GM19467 (cell line): ENCODE measurements around the gene TTLL13.
"Not testable (repeated sequence)": the region's sequence is repeated elsewhere in the genome, so short reads cannot be mapped to it uniquely, and the experiment has no call there.

ENCODE experiments used
- ATAC-seq: cut with Tn5 transposase; IDR thresholded peaks from one replicate; pipeline ENCODE4 v1.9.1; 2021; ENCODE audit warnings: mild to moderate bottlenecking, moderate library complexity; ENCODE audit not compliant: unreplicated experiment

Gene TTLL13

DNA sequence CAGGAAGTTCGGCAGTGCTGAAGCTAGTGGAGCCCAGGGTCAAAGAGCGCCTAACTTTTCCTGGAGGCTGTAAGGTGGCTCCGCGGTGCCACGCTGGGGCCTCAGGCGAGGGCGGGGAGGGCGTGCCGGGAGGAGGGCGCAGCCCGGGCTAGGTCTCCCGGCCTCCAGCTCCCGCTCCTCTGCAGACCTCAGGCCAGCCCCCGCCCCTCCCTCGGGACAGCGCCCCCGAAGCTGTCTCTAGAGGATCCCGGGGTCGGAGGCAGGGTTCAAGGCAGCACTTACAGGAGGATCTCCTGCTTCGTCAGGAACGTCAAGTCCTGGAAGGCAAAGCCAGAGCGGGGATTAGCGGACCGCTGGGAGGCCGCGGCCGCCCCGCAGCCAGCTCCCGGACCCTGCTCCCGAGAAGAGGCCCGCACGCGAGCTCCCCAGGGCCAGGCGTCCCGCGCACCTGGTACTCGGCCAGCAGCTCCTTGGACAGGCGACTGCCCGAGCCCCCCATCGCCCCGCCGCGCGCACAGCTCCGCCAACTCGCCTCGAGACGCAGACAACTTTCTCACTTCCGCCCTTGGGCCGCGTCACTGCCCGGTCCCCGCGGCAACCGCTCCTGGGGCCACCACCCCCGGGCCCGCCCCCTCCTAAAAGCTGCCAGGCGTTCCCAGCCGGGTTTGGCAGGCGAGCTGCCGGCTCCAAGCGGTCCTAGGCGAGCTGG, 15.8 kb upstream of the TTLL13 start, which contains the start of gene CIB1:
Gene CIB1 (minus strand): TSS at position 555 of the 709 bp plus-strand sequence. CDS start 56 bp downstream, at position 499.
- ATAC-seq, result peak; percentile 83

GRCh38 chr15:90234096-90234988, 15.0 kb upstream of the TTLL13 start, which contains the start of gene GDPGP1:
TSS of gene GDPGP1 (plus strand) at chr15:90234209. CDS start at chr15:90240909, 6,700 bp downstream.
- no peak for ATAC-seq

GRCh38 chr15:90239371-90239770, 10.0 kb upstream of the TTLL13 start:
- no peak for ATAC-seq

DNA sequence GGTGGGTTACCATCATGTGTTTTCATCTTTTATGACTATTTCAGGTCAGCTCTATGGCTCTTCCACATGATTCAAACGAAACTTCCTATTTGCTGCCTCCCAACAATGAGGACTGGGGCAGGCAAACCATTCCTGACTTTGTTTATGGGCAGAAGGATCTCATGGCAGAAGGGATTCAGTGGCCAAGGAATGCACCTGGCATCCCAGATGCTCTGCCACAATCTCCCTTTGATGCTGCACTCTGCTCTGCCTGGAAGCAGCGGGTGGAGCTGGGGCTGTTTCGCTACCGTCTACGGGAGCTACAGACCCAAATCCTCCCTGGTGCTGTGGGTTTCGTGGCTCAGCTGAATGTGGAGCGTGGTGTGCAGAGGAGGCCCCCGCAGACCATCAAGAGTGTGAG, 8.5 kb upstream of the TTLL13 start:
- ATAC-seq, result no peak

DNA sequence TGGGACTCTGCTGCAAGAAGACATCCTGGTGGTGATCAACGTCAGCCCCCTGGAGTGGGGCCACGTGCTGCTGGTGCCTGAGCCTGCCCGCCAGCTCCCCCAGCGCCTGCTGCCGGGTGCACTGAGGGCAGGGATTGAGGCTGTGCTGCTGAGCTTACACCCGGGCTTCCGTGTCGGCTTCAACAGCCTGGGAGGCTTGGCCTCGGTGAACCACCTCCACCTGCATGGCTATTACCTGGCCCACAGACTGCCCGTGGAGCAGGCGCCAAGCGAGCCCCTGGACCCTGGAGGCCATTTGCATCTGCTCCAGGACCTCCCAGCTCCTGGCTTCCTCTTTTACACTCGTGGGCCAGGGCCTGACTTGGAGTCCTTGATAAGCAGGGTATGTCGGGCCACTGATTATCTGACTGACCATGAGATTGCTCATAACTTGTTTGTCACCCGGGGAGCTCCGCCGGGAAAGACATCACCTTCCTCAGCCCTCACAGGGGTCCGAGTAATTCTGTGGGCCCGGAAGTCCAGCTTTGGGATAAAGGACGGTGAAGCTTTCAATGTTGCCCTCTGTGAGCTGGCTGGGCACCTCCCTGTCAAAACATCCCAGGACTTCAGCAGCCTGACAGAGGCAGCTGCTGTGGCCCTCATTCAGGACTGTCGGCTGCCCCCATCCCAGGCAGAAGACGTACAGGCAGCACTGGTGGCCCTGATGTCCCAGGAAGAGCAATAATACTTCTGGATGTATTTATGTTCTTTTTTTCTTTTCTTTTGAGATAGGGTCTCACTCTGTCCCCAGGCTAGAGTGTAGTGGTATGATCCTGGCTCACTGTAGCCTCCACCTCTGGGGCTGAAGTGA, 7.8 kb upstream of the TTLL13 start:
- no peak for ATAC-seq

DNA sequence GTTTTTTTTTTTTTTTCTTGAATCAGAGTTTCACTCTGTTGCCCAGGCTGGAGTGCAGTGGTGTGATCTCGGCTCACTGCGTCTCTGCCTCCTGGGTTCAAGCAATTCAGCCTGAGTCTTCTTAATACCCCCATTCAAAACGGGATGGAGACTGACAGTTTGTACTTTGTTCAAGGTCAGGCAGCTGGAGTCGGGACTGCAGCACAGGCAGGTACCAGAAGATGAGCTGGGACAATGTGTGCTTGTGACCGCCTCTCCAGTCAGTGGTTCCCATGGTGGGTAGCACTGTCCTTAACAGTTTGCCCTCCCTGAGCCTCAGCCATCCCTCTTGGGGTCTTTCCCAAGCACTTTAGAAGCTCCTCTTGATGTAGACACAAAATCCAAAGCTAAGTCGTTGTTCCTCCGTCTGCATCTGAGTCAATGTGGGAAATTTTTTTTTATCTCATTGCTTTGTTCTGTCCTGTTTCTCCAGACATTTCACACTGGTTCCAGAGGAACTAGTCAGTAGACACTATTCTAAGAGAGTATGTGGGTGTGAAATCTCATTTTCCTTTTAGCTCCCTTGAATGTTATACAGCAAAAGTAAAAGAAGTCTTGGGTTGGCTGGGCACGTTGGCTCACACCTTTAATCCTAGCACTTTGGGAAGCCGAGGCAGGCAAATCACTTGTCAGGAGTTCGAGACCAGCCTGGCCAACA, 5.3 kb upstream of the TTLL13 start:
- no peak for ATAC-seq

DNA sequence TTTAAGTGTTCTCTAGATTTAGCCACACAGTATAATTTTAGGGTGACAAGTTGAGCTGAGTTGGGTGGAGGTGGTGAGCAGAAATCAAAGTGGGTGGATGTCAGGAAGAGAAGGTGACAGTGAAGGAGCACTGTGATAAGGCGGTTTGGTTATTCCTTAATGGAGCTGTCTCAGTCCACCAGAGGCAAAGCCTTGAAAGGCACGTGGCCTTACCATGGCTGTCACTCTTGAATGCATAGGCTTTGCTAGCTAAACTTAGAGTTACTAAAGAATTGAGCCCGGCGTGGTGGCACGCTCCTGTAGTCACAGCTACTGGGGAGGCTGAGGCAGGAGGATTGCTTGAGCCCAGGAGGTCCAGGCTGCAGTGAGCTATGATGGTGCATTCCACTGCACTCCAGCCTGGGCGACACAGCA, 560 bp upstream of the TTLL13 start:
- no peak for ATAC-seq

DNA sequence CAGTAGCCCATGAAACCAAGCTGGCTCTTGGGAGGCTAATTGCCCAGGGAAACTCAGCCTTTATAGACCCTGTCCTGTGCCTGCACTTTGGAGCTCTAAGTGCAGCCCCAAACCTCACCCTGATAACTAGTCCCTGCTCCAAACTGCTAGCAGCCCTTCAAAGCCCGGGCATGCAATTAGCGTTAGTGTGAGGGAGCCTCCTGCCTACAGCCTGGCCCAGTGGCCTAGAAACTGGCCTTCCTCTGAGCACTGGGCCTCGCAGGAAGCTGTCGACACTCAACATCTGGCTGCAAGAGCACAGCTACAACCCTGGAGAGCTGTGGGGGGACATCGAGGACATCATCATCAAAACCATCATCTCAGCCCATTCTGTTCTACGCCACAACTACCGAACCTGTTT, 8.4 kb downstream of the TTLL13 start:
- no peak for ATAC-seq

DNA sequence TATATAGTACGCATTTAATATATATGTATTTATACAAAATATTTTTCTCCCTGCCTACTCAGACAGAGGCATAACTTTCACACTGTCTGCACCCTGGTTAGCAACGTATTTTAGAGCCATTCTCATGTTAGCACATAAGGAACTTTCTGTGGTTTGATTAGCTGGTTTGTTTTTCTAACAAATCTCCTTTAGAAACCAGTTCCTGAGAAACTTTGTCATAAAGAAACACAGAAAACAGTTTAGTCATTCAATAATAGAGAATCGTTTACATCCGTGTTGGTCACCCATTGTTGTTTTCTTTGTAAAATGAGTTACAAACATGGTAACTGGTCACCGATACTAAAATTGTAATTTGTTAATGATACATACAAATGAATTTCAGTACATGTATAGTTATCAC, 10.2 kb downstream of the TTLL13 start:
- ATAC-seq, result peak; percentile 62

GRCh38 chr15:90260731-90261130, 11.4 kb downstream of the TTLL13 start:
- not testable (repeated sequence) for ATAC-seq

DNA sequence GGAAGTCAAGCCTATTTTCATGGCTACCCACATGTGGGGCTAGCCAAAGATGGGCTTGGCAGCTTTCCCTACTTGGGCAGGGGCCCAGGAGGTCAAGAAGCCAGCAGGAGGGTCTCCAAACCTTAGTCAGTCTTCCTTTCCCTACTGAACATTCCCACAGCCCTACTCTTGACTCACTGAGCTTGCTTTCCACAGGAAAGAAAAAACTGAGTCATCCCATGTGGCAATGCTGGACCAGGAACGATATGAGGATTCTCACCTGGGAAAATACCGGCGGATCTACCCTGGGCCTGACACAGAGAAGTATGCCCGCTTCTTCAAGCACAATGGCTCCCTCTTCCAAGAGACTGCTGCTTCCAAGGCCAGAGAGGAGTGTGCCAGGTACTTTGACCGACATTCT, 12.5 kb downstream of the TTLL13 start:
- ATAC-seq, result no peak

DNA sequence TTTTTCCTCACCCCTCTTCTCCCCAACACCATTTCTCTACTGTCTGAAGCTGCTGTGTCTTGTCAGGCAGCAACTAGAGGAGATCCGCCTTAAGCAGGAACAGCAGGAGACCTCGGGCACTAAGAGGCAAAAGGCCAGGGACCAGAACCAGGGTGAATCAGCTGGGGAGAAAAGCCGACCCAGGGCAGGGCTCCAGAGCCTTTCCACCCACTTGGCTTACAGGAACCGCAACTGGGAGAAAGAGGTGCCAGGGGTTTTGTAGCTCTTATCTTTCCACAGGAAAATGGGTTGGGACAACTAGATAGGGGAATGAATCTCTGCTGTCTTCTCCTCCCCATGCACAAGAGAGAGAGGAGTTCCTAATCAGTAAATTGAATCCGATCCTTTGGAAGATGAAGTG, 13.1 kb downstream of the TTLL13 start:
- no peak for ATAC-seq

DNA sequence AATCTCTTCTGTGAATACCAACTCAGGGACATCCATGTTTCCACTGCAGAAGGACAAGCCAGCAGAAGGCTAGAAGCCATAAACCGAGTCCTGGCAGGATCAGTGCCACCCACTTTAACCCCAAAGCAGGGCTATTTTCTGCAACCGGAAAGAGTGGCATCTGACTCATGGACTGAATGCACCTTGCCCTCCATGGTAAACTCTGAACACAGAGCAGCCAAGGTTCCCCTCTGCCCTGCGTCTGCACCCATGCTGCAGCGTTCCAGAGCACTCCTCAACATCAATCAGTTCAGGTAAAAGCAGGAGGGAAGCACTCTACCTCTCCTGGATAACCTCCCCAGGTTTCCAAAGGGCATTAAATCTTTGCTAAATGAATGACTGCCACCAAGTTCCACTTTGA, 15.3 kb downstream of the TTLL13 start:
- ATAC-seq, result no peak

GRCh38 chr15:90265271-90266060, 16.1 kb downstream of the TTLL13 start, which contains the start of gene NGRN:
TSS of gene NGRN (plus strand) at chr15:90265672. CDS start at chr15:90265713, 41 bp downstream.
- peak; percentile 90 for ATAC-seq

DNA sequence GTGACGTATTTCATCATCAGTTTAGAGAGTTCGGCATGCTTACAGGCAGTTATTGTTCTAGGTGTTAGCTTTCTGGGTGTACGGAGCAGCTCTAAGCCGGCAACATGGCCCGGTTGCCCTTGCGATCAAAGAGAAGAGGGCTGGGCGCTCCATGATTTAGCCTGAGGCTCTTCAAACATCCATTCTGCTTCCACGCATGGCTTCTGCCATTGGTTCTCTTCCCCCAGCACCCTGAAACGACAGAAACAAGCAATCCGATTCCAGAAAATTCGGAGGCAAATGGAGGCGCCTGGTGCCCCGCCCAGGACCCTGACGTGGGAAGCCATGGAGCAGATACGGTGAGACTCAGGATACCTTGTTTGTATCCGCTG, 16.7 kb downstream of the TTLL13 start:
- peak; percentile 16 for ATAC-seq

DNA sequence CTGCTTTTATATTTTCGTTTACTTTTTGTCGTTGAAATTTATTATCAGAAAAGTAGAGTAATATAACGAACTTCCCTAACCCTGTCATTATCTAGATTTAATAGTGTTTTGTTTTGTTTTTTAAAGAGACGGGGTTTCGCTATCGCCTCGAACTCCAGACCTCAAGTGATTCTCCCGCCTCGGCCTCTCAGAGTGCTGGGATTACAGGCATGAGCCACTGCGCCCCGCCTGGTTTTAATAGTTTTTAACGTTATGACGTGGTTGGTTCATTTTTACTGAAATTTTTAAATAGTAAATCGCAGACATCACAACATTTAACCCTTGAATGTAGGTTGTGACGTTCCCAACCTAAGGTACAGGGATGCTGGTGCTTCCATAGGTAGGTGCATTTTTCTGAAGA, 17.1 kb downstream of the TTLL13 start:
- ATAC-seq, result no peak

DNA sequence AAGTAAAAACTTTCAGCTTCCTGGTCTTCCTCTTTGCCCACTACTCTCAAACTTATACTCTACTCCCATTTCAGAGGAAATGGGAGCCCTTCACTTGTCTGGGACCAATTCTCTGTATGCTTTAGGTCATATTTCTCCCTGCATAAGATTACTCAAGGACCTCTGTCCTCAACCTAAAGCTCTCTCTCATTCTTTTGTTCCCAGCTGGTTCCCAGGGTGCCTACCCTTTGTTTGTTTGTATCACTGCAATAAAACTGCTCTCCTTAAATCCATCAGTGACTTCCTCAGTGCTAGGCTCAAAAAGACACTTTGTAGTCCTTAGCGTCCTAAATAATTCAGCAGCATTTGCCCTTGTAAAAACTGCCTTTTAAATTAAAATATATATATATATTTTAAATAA, 19.1 kb downstream of the TTLL13 start:
- ATAC-seq, result no peak

DNA sequence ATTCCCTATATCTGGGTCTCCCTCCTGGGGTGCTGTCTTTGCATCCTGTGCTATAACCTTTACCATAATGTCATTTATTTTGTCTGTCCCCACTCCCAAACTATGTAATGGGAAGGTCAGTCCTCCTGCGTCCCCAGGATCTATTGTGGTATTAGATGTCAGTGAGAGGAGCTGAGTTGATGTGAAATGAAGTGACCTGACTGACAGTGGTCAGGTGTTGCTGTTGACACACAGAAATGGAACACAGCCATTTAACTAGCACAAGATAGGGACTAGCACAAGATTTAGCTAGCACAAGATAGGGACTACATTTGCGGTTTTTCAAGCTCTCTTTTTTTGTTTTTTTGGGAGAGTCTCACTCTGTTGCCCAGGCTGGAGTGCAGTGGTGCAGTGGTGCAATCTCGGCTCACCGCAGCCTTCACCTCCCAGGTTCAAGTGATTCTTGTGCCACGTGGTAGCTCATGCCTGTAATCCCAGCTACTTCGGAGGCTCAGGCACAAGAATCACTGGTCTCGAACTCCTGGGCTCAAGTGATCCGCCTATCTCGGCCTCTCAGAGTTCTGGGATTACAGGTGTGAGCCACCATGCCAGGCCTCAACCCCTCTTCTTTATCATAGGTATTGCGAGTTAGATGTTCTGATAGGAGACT, 21.3 kb downstream of the TTLL13 start:
- ATAC-seq, result no peak
